ENCODE measurements around the gene GRK5. TPM values are rescaled to one million over a fixed set of nuclear protein-coding genes. Genes with fewer than 3 reads are reported as not detected.
"Not testable (repeated sequence)": the region's sequence is repeated elsewhere in the genome, so short reads cannot be mapped to it uniquely, and the experiment has no call there.

GRK5 gene
- total RNA-seq, 1 experiment from 2014 or later = 4.6 TPM

DNA sequence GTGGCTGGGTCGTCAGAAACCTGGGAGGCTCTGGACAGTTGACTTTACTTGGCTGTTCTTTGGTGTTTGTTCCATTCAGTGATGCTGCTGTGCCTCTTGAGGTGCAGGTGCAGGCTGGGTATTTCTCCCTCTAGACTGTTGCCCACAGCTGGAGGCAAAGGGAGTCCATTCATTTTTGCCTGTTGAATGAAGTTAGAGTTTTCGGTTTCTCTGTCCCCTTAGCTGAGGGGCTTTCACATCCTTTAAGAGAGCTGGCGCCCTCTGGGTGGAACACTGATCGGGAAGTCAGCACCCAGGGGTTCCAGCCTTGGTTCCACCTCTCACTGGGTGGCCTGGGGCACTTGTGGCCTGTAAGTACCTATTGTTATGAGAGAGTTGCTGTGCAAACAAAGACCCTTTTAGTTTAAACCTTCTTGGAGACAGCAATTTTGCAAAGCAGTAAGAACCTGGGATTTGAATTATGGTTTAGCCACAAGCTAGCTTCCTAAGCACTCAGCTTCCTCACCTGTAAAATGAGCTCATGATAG lies 67.2 kb downstream of the GRK5 start:
- no peak for DNase-seq (ENCODE audit: low spot score)

DNA sequence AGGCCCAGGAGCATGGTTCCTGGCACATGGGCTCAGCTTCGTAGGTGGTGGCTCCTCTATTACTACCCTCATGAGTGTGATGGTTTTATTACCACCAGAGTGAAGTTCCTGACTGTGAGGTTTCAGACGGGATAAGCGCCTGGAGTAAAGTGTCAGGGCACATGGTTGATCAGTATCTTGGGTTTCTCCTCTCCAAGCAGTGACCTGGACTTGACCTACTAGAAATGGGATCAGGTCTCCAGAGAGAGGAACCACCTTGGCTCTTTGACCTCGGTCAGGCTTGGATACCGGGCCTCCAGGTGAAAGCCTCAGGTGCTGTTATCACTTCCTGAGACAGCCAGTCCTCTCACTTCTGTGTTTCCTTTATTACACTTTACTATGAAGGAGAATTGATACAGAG lies 67.7 kb downstream of the GRK5 start:
- DNase-seq (ENCODE audit: low spot score) = no peak

DNA sequence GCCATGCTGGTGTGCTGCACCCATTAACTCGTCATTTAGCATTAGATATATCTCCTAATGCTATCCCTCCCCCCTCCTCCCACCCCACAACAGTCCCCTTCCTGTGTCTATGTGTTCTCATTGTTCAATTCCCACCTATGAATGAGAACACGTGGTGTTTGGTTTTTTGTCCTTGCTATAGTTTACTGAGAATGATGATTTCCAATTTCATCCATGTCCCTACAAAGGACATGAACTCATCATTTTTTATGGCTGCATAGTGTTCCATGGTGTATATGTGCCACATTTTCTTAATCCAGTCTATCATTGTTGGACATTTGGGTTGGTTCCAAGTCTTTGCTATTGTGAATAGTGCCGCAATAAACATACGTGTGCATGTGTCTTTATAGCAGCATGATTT lies 68.8 kb downstream of the GRK5 start:
- DNase-seq (ENCODE audit: low spot score) = not testable (repeated sequence)

DNA sequence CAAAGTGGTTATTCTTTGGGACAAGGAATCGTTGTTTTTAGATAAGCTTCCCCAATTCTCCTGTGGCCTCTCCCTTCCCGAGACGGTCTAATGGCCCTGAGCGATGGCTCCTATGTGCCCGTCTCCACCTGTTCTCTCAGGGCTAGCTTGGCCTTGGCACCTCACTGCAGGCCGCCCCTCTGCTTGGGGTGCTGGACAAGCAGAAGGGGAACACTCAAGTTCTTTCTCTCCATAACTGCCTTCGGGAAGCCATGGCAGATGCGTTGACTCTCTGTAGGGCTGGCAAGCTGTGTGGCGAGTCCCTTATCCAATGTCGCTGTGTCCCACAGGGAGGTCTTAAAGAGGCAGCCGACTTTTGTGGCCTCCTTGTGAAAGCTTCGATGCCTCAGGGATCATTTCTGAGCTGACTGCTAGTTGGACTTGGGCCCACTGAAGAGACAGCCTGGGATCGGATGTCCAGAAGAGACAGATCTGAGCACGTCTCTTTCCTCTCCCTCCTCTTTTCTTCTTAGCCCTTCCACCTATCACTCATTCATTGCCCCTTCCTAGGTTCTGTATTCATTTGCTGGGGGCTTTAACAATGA lies 70.8 kb downstream of the GRK5 start:
- DNase-seq (ENCODE audit: low spot score) = no peak

DNA sequence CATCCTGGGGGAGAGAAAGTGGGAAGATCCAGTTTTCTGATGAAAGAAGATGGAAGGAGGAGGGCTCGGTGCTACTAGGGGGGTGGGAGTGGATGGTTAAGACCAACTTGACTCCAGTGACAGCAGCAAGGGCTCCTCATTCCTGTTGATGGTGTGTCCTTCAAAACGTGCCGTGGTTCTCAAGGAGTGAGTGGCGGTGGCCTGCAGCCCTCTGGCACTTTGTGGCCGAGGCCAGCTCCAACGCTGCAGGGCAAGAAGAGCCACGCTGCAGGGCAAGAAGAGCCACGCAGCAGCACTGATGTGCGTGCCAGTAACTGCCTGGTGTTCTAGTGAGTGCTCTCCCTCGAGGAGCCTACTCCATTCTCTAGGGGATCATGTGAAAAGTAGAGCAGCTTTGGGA lies 72.1 kb downstream of the GRK5 start:
- DNase-seq (ENCODE audit: low spot score) = no peak

DNA sequence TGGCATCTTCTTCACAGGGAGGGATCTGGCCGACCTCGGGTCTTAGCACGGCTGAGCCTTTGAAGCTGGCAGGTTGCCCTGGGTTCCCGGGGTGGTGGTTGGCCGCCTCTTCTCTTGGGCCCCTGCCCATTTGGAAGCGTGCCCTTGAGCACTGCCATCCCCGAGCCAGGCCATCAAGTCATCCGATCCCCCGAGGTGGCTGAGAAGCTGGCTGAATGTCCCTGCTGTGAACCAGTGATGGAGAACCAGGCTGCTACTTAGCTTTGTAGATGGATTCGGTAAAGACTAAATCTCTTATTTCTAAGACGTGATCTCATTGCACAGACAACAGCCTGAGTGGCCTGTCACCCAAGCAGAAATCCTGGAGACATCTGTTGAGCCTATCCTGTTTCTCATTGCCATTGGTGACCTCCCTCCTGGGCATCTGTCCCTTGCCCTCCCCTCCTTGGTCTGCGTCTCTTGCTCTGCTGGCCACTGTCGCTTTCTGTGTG lies 74.3 kb downstream of the GRK5 start:
- no peak for DNase-seq (ENCODE audit: low spot score)

DNA sequence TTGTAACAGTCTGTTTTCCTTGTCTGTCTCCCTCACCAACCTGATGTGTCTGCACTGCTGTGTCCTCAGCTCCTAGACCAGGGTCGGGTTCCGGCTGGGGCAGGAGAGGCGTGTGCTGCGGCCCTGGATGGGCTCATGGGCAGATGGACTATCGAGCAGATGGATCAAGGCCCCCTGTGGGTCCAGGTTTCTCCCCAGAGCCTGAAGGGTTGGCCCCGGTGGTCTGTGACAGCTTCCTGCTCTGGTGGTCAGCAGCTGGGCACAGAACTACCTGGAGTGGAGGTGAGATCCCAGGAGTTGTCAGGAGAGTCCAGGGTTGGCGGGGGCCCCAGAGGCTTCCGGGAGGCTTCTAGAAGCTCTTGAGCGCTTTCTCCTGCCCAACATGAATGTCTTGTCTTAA lies 75.1 kb downstream of the GRK5 start:
- no peak for DNase-seq (ENCODE audit: low spot score)

DNA sequence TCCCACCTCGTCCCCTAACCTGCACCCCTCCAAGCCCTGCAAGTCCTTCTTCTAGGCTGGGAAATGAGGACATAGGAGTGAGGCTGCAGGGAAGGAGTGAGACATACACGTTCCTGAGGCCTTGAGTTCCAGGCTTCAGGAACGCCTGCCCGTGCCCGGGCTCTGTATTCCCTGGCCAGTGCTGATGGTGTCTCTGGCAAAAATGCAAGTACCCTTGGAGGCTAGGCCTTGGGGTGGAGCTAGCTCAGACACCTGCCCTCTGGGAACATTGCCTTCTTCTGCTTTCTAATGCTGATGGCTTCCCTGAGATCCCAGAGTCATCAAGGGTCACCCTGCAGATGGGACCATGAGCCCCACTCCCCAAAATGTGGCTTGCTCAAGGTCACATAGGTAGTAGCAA lies 76.0 kb downstream of the GRK5 start:
- DNase-seq (ENCODE audit: low spot score) = no peak

DNA sequence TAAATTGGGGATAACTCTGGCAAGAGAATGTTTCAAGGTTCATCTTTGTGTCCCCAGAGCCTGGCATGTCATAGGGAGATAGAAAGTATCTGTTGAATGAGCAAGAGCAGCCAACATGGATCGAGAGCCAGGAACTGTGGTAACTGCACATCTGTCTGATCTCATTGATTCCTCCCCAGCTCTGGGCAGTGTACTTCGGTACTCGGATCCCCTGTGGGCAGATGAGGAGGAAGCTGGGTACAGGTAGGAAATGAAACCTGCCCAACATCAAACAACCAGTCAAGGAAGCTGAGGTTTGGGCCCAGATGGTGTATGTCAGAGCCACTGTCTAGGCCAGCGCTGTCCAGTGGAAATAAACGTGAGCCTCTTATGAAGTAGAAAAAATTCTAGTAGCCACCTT lies 76.4 kb downstream of the GRK5 start:
- no peak for DNase-seq (ENCODE audit: low spot score)

DNA sequence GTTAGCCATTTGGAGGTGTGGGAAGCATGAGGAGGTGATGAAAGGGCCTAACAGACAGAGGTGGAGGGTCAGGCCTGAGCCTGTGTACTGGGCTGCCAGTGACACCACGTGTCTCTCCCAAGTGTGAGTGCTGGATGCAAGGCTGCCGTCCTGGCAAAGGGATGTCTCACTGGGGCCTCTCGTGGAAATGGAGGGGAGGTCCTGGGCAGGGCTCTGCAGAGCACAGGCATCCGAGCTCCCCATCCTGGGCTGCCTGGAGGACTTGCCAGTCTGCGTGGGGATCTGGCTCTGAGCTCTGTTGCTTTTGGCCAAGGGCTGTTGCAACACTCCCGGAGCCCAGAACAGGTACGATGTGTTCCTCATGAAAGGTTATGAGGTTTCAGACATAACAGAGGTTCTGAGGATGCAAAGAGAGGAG lies 77.3 kb downstream of the GRK5 start:
- DNase-seq (ENCODE audit: low spot score) = no peak

DNA sequence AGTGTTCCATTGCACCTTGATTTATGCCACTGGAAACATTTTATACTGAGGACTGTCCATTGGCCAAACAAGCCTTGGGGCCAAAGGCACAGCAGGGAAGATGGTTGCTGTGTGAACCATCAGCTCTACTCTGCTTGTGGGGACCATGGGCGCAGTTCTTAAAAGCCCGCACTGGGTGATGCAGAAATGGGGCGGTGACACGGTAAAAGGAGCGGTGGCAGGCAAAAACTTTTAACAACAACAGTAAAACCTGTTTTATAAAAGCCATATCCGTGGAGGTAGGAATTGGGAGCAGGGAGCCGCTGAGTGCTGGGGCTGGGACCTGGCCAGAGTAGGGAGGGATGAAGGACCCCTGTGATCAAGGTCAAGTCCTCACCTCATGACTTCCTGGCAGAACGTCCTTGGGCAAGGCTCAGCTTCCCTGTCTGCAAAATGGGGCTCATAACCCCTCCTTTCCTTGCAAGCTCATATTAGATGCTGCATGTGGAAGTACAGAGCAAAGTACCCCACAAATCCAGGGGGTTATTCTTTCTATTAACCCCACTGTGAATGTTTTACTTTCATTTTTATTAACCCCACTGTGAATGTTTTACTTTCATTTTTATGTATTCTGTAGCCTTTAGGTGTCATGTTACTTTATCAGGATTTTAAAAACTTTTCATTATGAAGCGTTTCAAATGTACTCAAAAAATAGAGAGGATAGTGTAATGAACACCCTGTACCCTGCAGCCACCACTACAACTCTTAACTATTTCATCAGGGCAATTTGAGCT lies 78.3 kb downstream of the GRK5 start:
- DNase-seq (ENCODE audit: low spot score) = no peak

DNA sequence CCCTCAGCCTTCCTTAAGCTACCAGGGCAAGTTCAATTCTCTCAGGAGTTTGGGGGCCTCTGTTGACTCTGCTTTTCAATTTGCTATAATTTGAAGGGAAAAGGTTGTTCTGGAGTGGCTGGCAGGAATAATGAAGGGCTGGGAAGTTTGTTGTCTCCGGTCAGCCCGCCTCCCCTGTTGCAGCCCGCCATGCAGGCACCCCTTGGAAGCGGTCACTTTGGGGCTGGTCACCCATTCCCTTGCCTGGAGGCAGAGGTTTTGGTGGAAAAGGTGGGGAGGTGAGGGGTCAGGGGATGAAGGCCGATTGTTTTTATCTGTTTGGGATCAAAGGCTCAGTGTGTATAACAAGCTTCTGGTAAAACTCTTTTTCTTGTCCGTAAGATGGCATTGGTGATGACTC lies 79.1 kb downstream of the GRK5 start:
- DNase-seq (ENCODE audit: low spot score) = no peak

DNA sequence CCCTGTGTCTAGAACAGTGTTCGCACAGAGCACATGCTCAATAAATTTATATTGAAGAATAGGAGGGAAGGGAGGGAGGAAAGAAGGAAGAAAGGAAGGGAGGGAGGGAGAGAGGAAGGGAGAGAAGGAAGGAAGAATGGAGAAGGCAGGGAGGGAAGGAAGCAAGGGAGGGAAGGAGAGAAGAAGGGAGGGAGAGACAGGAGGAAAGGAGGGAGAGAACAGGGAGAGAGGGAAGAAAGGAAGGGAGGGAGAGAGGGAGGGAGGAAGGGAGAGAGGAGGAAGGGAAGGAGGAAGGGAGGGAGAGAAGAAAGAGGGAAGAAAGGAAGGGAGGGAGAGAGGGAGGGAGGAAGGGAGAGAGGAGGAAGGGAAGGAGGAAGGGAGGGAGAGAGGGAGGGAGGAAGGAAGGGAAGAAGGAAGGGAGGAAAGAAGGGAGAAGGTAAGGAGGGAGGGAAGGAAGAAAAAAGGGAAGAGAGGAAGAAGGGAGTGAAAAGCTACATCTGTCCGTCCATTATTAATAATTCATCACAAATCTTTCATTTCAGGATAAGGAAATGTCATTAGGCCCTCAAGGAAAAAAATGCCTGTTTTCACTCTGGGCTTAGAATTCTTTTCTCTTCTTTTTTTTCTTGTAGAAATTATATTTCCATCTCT lies 79.7 kb downstream of the GRK5 start:
- DNase-seq (ENCODE audit: low spot score) = no peak

DNA sequence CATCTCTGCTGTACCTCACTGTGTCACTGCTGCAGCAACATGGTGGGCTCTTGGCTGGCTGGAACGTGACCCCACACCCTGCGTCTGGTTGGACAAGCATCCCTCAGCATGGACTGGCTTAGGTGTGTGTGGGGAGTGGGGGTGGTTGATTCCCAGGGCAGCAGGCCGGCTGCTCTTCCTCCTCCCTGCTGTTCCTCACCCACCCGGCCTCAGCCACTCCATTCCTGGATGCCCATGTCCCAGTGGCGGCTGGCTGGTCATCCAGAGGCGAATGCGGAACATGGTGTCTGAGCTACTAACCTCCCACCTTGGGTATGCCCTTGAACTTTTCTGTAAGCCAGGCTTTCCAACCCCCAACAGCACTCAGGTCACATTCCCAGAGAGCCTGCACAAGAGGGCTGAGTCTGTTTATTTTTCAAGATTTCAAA lies 81.2 kb downstream of the GRK5 start:
- no peak for DNase-seq (ENCODE audit: low spot score)

DNA sequence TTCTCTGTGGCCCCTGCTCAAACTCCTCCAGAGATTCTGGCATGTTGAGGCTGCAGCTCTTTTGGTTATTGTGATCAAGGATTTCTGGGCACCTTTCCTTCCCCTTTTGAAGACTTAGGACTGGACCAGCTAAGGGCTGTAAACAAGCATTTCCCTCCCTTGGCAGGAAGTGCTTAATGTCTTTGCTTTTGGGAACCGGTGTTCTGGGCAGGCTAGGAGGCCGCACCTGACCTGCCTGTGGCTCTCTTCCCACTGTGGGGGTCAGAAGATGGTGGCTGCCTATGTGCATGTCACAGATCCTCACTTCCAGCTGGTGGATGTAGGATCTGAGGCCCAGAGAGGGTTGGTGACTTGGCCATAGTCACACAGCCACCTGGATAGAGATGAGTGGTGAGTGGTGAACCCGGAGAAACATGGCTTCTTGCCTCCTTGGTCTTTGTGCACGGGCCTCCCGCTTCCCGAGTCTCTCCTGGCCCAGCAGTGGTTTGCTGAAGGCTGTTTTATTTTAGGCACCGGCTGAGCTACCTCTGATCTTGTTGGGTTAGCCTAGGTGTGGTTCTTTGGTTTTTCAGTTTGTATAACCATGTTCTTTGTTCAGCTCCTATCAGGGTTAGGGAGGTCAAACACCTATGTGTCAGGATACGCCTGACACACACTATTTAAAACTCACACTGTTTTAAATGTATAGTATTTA lies 82.0 kb downstream of the GRK5 start:
- no peak for DNase-seq (ENCODE audit: low spot score)

DNA sequence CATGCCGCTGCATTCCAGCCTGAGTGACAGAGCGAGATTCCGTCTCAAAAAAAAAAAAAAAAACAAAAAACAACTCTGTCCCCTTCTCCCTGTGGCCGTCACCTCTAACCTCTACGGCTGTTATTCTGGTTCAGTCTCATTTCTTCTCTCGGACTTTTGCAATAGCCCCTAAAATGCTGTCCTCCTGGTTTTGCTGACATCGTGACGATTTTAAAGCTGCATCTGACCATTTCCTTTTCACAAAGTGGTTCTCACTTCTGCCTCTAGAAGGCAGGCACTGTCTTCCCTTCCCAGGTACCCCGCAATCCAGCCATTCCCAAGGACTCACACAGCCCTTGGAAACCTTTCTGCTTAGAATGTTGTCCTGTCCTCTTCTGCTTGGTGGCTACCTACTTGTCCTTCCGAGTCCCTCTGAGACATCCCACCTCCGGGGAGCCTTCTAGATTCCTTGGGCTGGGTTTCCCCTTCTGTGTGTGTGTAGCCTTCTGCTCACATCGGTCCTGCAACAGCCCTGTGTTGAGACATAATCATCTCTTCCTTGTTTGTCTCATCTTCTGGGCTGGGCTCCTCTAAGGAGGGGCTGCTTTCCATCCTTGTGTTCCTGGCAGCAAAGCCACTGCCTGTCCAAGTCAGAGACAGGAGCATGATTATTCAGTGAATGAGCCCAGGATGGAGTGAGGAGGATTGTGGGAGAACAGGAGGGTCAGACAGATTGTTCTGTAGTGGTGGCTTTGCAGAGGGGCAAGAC lies 83.1 kb downstream of the GRK5 start:
- DNase-seq (ENCODE audit: low spot score) = peak; percentile 40

DNA sequence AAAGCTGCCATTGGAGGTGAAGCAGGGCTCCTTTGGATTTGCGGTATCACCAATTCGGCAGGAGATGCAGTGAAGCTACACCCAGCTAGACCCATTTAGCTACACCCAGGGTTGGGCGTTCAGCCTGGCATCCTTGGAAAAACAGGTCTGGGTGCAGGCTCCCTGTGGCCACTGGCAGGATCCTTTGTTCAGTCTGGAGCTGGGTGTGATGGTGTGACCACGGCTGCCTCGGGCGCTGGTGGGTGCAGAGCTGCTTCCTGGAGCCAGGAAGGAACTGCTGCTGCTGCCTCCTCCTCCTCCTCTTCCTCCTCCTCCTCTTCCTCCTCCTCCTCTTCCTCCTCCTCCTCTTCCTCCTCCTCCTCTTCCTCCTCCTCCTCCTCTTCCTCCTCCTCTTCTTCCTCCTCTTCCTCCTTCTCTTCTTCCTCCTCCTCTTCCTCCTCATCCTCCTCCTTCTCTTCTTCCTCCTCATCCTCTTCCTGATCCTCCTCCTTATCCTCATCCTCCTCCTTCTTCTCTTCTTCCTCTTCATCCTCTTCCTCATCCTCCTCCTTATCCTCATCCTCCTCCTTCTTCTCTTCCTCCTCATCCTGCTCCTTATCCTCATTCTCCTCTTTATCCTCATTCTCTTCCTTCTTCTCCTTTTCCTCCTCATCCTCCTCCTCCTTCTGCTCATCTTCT lies 84.0 kb downstream of the GRK5 start:
- peak; percentile 61 for DNase-seq (ENCODE audit: low spot score)

DNA sequence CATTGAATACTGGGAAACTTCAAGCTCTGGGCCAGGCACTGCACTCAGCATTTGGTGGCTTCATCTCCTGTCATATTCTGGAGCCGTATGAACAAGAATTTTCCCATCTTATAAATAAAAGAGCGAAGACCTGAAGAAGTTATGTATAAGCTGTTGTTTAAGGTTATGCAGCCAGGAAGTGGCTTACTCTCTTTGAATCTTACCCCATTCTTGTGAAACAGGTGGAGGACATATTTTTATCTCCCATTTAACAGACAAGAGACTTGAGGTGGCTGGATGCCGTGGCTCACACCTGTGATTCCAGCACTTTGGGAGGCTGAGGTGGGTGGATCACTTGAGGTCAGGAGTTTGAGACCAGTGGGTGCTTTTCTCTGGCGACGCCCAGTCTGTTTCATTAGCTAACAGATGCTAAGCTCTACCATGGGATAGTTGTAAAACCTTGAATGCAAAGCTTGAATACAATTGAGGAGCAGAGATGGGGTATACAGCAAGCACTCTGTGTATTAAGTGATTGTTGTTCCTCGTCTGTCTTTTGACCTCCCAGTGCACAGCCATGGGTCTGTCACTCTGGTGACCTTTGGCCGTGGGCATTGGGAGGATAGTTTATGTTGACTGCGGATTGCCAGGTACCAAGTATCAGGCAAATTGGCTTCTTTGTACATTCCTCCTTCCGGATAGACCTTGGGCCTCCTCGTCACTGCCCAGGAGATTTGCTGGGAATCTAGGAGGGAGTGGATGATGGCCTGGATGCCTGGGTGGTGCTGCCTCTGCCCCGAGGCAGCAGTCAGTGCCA lies 85.8 kb downstream of the GRK5 start:
- DNase-seq (ENCODE audit: low spot score) = peak; percentile 81

DNA sequence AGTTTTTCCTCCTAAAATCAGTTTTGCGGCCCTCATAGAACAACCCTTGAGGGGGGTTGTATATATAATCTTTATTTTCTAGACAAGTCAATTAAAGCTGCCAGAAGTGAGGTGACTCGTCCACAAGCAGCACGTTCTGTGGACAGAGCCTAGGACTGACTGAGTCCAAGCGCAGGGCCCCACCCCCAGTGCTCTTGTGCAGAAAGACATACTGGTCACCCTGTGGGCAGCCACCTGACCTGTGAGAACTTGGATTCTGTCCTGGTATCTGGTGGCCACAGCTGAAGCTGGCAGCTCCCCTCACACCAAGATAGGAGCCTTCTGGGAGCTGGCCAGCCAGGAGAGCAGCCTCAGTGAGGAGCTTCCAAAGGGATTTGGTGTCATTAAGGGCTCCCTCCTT lies 89.3 kb downstream of the GRK5 start:
- DNase-seq (ENCODE audit: low spot score) = no peak

Measured in HT-29 (cell line).